HG02588 (cell line): ENCODE measurements around the gene SDK1.
"Not testable (repeated sequence)": the region's sequence is repeated elsewhere in the genome, so short reads cannot be mapped to it uniquely, and the experiment has no call there.

ENCODE experiments used
- ATAC-seq: cut with Tn5 transposase; IDR thresholded peaks from one replicate; pipeline ENCODE4 v1.9.1; 2021; ENCODE audit warnings: mild to moderate bottlenecking, moderate library complexity; ENCODE audit not compliant: unreplicated experiment

The SDK1 gene

GRCh38 chr7:4079366-4079765 is 778.3 kb downstream of the SDK1 start:
- no peak for ATAC-seq

GRCh38 chr7:4079956-4080355 is 778.9 kb downstream of the SDK1 start:
- ATAC-seq, result no peak

- no peak for ATAC-seq
These were observed 779.9 kb downstream of the SDK1 start for GRCh38 chr7:4080954-4081353.

- no peak for ATAC-seq
These were observed 782.5 kb downstream of the SDK1 start for GRCh38 chr7:4083513-4083912.

GRCh38 chr7:4084271-4084670 is 783.2 kb downstream of the SDK1 start:
- ATAC-seq, result no peak

- no peak for ATAC-seq
These were observed 785.1 kb downstream of the SDK1 start for GRCh38 chr7:4085937-4086691.

- no peak for ATAC-seq
These were observed 785.7 kb downstream of the SDK1 start for GRCh38 chr7:4086723-4087122.

- ATAC-seq, result no peak
These were observed 790.7 kb downstream of the SDK1 start for GRCh38 chr7:4091767-4092166.

GRCh38 chr7:4093035-4093434 is 792.0 kb downstream of the SDK1 start:
- no peak for ATAC-seq

GRCh38 chr7:4093483-4093882 is 792.4 kb downstream of the SDK1 start:
- ATAC-seq, result no peak

GRCh38 chr7:4094158-4094557 is 793.1 kb downstream of the SDK1 start:
- not testable (repeated sequence) for ATAC-seq

- ATAC-seq, result no peak
These were observed 796.1 kb downstream of the SDK1 start for GRCh38 chr7:4097001-4097609.

GRCh38 chr7:4098169-4098568 is 797.1 kb downstream of the SDK1 start:
- no peak for ATAC-seq

GRCh38 chr7:4099651-4100050 is 798.6 kb downstream of the SDK1 start:
- no peak for ATAC-seq

- no peak for ATAC-seq
These were observed 799.1 kb downstream of the SDK1 start for GRCh38 chr7:4100148-4100547.

- no peak for ATAC-seq
These were observed 799.6 kb downstream of the SDK1 start for GRCh38 chr7:4100691-4101090.

GRCh38 chr7:4102231-4102841 is 801.3 kb downstream of the SDK1 start:
- ATAC-seq, result no peak

GRCh38 chr7:4103352-4104091 is 802.5 kb downstream of the SDK1 start:
- ATAC-seq, result no peak

- ATAC-seq, result no peak
These were observed 806.8 kb downstream of the SDK1 start for GRCh38 chr7:4107839-4108238.

GRCh38 chr7:4108951-4109350 is 807.9 kb downstream of the SDK1 start:
- ATAC-seq, result no peak

GRCh38 chr7:4109481-4110110 is 808.5 kb downstream of the SDK1 start:
- ATAC-seq, result no peak
